HG03103 (cell line): ENCODE measurements around the gene TTC38.
A peak's percentile ranks its signal among the peaks of the same experiment; 100 is the strongest.

ENCODE experiments used
- ATAC-seq: cut with Tn5 transposase; IDR thresholded peaks from one replicate; pipeline ENCODE4 v1.9.1; 2021; ENCODE audit warnings: low read depth; ENCODE audit not compliant: unreplicated experiment

TTC38 gene

DNA sequence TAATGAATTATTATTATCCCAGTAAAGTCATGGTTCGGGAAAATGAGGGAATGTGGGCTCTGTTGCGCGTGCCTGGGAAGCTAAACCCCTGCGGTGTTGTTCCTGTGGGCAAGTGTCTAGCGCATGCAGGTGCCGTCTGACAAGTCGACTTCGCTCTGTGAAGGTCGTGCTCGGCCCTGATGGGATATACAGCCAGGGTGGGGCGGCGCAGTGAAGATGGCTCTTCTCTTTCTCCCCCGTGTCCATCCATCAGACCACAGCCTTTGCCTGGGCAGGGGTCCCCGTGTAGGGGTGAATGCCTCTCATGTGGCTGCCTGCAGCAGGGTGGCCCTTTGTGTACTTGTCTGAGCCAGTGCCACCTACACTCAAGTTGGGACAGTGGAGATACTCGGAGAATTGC, 54.9 kb downstream of the TTC38 start:
- no peak for ATAC-seq

DNA sequence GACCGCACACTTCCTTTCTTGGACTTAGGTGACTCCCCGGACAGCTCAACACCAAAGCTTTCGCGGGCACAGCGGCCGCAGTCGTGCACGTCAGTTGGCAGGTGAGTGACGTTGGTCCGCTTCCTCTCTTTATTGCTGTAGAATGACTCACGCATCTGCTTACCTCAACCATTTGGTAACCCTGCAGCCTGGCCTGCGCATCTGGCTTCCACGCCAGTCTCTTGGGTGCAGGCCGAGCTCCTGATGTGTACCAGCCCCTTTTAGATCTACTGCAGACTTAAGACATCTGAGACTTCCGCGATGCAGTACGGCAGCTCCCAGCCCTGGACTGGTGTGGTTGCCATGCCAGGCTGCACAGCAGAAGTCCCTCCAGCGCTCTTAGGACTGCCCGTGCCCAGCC, 55.4 kb downstream of the TTC38 start:
- ATAC-seq, result no peak

DNA sequence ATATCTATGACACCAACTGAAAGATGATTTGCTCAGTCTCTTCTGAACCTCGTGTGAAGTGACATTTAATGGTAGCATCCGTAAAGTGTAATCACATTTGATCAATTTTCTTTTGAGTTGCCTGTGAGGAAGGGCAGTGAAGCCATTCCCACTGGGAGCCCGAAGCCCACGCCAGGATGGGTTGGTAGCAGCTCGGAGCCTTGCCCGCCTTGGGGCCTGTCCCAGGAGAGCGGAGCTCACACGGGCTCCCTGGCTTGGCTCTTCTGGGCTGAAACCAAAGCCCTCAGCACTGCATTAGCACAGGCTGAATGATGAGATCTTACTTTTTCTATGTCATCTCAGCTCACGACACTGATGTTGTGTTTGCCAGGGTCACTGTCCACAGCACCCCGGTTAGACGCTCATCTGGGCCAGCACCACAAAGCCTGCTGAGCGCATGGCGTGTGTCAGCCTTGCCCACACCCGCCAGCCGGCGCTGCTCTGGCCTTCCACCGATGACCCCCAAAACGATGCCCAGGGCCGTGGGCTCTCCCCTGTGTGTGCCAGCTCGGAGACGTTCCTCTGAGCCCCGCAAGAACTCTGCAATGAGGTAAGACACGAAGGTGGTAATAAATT, 58.4 kb downstream of the TTC38 start:
- no peak for ATAC-seq

DNA sequence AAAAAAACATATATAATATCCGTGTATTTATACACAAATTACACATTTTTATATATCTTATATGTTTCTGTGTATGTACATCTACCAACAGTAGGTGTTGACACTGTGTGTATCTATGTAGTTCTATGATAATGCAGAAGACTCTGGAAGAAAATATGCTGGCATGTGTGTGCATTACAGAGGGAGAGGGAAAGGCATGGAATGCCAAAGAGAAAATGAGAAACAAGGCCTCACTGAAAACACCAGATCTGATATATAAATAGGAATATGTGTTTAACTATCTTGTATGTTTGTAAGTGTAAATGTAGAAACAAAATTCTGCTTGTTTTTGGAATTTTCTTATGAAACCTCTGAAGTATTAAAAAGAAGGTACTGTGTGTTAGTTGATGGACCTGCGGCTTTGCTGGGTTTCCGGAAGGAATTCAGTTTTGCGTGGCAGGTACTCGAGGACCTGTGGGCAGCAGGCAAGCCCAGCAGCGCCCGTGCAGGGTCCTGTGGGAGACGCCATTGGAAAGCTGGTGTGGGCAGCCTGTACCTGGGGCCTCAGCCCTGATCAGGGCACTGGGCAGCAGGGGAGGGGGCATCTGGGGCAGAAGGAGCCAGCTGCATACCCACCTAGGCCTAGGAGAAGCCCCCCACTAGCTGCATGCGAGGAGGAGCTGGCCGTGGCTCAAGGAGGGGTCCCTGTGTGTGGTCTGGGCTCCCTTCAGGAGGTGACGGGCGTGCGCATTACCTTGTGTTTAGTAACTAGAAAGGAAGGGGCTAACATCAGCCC, 60.1 kb downstream of the TTC38 start:
- no peak for ATAC-seq

DNA sequence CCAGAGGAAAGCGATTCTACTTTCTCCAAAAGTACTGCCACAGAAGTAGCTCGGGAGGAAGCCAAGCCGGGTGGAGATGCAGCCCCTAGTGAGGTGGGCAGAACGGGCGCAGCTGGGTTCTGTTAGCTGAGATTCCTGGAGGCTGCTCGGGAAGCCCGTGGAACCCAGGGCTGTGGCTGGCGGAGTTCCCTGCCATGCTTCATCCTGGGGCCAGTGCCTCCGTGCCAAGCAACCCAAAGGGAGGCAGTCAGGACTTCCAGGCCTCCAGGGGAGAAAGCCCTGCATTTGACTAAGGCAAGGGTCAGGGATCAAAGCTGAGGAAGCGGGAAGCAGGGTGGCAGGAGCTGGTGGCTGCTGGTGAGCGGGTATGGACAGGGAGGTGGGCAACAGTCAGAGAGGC, 61.0 kb downstream of the TTC38 start:
- no peak for ATAC-seq

DNA sequence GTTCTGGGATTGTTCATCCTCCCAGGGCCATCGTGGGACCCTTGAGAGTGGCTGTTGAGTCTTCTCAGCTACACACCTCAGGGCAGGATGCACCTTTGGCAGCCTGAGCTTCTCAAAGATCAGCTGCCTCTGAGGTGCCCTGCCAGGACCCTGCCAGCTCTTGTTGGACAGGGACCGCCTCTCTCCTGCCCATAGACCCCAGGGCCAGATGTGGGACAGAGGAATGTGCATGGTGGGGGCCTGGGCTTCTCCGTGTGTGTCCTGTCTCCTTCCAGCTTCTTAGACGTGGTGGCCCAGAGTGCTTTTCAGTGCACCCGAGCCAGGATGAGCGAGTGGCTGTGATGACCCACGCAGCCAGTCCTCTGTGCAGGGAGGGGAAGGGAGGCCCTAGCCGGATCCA, 61.8 kb downstream of the TTC38 start:
- no peak for ATAC-seq

DNA sequence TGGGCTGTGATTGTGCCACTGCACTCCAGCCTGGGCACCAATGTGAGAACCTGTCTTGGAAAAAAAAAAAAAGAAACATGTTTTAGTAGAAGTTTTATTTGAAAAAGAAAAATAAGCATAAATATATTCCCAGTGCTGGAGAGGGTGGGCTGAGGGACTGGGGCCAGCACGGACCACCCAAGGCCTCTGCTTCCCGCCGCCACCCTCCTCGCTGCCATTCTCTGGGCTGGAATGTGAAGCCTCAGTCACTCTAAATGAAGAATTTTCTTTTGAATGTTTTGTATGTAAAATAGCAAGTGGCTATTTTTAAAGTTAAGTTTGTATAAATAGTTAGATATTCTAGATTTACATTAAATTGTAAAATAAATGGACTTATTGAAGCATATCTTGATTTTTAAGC, 62.6 kb downstream of the TTC38 start:
- ATAC-seq, result no peak

DNA sequence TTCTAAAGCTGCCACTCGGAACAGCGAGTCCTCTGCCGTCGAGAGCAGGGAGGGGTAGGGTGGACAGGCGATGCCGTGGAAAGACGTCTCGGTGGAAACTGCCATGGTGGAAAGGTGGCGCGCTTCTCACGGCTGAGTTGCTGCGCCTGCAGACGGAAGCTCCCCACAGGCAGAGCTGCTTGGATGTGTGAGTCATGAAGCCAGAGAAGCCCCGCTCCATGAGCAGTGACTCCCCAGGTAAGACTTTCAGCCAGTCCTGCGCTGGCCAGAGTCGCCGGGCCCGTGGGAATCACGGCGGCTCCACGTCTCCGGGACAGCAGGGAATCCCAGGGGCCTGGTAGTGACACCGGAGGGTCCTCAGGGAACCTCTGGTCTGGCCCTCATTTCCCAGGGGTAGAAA, 63.7 kb downstream of the TTC38 start:
- no peak for ATAC-seq

DNA sequence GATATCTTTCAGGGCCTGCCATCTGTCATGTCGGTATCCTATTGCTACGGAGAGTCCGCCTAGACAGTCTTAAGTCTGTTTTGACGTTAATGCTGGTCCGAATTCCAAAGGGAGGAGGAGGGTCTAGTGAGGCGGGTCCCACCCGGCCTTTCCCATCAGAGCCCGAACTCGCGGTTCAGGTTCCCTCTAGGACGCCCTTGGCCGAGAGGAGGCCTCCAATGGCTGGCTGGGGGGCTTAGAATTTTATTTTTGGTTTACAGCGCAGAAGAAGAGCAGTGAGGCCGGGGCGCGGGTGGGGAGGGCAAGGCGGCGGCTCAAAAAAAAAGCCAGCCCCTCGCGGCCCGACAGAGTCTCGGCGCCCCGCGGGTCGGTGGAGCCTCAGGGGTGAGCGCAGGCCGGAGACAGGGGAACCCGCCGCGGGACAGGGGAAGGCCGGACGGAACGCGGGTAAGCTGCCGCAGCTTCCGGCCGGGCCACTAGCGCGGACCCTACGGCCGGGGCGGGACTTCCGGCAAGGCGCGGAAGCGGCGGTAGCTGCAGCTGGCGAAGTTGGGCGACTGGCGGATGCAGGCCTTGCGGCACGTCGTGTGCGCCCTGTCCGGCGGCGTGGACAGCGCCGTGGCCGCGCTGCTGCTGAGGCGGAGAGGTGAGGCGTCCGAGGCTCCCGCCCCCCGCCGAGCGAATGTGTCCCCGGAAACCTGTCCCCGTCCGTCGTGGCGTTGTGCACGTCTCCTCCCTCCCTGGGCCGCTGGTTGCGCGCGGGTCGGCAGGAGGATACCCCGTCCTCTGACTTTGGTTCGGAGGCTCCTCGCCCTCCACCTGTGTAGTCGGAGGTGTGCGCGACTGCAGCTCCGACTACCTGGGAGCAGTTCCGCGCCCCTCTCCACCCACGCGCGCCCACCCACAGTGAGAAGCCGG, 67.7 kb downstream of the TTC38 start, which contains the start of gene TRMU:
Gene TRMU, plus strand, starts transcription at position 514 of the 918 bp plus-strand sequence. Its CDS starts 51 bp downstream, at position 565.
- peak; percentile 77 for ATAC-seq

DNA sequence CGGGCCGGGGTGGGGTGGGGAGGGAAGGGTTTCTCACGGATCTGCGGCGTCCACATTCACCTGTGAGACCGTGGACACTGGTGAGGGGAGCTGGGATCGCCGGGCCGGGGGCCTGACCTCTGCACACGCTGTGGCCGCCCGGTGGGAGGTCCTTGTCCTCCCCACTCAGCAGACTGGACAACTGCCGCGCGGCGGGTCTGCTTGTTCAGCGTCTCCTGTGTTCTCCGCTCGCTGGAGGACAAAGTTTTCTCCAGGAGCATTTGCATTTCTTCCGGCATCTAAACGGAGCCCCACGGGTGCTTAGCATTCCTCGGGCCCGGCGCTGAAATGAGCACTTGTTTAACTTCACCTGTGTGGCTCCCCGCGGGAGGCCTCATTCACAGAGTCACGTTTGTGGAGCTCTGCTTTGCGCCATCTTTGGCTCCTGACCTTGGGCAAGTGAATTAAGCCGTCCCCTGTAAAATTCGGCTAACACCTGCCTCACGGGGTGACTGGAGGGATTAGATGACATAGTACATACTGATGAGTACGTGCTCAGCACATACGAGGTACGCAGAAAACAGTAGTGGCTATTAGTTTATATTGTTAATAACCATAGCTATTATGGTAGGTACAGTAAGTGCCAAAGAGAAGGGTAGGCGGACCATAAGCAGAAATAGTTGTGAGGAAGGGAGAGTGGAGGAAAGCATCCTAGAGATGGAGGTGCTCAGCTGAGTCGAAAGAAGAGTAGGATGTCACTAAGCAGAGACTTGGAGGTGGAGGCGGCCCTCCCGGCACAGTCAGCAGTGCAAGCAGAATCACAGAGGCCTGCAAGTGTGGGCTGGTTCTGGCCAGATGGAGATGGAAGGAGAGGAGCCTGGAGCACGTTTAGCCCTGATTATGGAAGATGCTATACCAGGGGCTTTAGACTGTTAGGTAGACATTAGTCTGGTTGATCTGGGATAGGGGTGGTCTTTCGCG, 68.6 kb downstream of the TTC38 start:
- no peak for ATAC-seq

DNA sequence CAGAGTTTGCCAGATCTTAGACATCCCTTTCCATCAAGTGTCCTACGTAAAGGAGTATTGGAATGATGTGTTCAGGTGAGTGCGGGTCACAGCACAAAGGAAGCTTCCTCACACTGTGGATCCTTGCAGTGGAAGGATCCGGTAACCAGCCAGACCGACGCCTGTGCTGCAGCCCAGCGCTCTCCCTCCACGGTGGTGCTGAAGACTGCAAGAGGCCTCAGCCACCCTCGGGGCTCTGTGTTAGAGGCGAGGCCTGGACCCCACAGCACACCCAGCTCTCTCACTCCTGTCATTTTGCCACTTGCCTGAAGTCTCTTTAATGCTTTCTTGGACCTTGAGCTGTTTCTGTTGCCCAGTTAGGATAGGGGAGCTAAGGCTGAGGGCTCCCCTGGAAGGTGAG, 70.1 kb downstream of the TTC38 start:
- ATAC-seq, result no peak

DNA sequence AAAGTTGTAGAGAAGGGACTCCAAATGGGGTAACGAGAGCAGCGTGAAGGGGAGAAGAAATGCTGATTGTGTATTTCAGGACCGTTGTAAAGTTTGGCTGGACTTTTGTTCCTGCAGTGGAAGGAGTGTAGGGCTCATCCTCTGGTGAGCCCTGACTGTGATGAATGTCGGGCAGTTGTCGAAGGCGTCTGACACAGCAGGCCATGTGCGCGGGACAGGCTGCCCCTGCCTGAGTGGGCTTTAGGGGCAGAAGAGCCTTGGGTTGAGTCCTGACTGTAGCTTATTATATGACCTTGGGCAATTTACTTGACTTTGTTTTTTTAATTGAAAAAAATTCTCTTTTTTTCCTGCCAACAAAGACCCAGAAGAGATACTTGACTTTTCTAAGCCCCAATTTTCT, 70.8 kb downstream of the TTC38 start:
- no peak for ATAC-seq

DNA sequence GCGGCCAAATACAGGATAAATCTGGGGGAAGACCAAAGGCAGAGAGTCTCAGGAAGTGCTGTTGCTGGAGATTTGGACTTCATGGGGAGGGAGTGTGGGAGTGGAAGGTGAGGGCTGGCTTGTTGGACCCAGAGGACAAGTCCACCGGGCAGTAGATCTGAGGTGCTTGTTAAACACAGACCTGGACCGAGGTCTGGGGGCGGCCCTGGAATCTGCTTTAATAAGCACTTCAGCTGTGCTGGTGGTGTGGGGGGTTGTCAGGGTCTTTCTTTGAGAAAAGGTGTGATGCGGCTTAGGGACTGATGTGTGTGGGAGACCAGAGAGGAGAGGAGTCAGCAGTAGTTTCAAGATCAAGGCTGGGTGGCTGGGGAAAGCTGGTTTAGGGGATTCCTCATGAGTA, 72.1 kb downstream of the TTC38 start:
- ATAC-seq, result no peak

DNA sequence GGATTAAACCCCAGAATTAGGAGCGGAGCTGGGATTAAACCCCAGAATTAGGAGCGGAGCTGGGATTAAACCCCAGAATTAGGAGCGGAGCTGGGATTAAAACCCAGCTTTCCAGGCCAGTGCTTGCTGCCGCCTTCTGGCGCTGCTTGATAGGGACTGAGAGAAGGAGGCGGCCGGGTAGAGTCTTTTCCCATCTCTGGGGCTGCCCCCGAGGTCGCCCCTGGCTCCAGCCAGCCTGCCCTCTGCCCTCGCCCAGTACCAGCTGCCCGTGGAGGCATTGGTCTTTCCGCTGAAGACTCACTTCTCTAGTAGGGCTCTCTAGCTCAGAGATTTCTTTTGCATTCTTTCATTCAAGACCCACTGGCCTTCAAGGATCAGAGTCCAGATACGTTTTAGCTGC, 72.9 kb downstream of the TTC38 start:
- ATAC-seq, result no peak
